Dedifferentiated amniotic fluid mesenchymal stem cell (primary cell): ENCODE measurements around the gene AK9.
A peak's percentile ranks its signal among the peaks of the same experiment; 100 is the strongest.
"Not testable (repeated sequence)": the region's sequence is repeated elsewhere in the genome, so short reads cannot be mapped to it uniquely, and the experiment has no call there.

Source experiments
- DNase-seq: peaks from one replicate; pipeline ENCODE4 v3.0.0-alpha.2; 2016; ENCODE audit errors: extremely low spot score

Gene AK9

DNA sequence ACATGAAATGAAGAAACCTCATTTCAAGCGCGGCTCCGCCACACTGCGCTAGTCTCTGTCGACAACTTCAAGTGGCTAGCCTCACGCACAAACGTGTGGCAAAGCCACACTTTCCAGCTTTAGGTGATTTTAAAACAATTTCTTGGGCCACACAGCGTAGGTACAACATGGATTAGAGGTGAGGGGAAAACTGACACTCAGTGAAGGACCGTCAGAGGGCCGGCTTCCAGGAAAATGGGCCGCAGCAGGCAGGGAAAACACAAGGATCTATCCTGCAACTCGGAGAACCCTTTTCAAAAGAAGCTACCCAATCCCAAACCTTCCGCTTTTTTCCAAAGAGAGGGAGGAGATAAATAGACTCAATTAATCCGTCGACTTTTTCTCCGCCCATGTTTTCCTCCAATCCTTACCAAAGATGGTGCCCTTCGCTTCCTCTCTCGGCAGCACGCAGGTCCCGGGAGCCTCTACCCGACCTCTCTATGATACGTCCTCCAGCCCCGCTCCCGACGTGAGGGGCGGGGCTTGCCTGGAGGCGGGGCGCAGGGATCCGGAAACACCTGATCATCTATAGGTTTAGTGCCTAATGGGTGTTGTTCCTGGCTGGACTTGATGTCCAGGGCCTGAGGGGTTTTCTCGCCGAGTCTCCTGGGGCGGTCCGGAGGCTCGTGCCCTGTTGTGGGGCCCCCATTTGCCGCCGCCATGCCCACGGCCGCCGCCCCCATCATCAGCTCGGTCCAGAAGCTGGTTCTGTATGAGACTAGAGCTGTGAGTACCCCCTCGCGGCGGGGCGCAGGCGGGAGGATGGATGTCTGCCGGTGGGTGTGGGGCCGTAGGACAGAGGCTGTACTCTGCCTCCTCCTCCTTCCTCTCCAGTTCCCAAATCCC lies at the start of gene AK9, which contains the start of gene FIG4:
Gene AK9 (minus strand): TSS at position 466 of the 885 bp plus-strand sequence. CDS start 15,457 bp downstream, outside the sequence.
Gene FIG4 (plus strand): TSS at position 560 of the 885 bp plus-strand sequence. CDS start 140 bp downstream, at position 700.
- DNase-seq = peak; percentile 96

DNA sequence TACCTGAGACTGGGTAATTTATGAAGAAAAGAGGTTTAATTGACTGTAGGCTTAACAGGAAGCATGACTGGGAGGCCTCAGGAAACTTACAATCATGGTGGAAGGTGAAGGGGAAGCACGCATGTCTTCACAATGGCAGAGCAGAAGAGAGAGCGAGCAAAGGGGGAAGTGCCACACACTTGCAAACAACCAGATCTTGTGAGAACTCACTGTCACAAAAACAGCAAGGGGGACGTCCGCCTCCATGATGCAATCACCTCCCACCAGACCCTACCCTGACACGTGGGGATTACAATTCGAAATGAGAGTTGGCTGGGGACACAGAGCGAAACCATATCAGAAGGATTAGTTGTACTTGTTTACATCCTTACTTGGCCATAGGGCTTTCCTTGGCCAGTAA lies 49.8 kb upstream of the AK9 start:
- DNase-seq = no peak

DNA sequence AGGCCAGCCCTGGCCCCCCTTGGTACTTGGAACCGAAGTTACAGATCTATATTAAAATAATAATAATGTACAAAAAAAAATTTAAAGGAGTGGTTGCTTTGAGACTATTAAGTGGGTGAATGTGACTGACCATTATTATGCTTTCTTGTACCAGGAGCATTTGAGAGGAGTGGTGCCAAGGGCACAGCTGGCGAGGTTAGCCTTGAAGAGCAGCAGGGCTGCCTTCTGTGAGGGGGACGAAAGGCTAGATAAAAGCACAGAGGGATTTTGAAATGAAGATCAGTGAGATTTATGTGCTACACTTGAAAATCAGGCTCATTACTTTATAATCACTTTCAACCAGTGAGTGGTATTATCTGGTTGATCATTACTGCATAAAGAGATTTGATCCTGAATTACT lies 48.7 kb upstream of the AK9 start:
- DNase-seq = no peak

DNA sequence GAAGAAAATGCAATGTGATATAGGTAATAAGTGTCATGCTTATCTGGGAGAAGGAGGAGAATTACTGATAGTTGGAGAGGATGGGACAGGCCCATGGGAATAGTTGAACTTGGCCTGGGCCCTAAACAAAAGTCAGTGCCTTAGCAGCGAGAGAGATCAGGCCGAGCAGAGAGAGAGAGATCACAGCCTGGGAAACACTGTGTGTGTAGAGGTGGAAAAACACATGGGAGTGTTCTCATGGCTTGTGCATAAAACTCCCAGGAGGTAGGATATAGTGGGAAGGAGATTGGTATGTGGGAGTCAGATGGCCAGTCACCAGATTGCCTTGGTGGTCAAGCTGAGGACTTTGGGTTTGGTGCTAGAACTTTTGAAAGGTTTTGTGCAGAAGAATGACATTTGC lies 47.7 kb upstream of the AK9 start:
- no peak for DNase-seq

DNA sequence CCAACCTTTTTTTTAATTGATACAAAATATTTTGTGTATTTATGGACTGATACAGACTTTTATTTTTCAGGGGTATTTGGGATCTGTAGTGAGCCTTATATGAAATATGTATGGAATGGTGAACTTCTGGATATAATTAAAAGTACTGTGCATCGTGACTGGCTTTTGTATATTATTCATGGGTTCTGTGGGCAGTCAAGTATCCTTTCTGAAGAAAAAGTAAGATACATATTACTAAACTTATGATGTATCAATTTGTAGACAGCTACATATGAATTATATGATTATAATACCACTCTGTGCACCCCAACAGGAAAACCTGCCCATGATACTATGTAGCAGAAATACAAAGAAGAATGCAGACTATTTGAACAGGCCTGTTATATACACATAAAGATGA lies 47.3 kb upstream of the AK9 start:
- DNase-seq = no peak

DNA sequence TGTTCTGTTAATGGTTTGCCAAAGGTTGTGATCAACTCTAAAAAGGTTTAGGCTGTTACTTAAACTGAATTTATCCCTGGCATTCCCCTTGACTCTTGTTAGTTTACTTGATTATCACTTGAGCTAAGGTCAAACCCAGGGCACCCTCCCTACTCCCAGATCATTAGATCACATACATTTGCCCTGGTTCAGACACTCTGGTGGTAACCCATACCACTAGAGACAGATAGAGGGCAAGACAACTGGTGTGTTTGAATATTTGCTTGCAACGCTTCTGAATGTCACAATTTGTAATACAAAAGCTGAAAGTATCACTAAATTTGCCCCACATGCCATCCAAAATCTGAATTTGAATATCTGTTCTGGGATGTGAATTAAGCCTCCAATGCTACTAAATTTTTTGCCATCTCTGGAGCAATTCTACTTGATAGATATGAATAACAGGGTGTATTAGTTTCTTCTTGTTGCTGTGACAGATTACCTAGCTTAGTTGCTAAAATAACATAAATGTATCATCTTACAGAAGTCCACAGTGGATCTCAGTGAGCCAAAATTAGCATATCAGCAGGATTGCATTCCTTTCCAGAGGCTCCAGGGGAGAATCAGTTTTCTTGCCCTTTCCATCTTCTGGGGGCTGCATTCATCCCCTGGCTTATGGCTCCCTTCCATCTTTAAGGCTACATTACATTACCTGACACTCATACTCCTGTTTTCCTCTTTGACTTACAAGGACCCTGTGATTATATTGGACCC lies 45.4 kb upstream of the AK9 start:
- DNase-seq = no peak

DNA sequence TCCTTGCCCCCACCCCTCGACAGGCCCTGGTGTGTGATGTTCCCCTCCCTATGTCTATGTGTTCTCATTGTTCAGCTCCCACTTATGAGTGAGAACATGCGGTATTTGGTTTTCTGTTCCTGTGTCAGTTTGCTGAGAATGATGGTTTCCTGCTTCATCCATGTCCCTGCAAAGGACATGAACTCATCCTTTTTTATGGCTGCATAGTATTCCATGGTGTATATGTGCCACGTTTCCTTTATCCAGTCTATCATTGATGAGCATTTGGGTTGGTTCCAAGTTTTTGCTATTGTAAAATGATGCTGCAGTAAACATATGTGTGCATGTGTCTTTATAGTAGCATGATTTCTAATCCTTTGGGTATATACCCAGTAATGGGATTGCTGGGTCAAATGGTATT lies 34.2 kb upstream of the AK9 start:
- DNase-seq = not testable (repeated sequence)

DNA sequence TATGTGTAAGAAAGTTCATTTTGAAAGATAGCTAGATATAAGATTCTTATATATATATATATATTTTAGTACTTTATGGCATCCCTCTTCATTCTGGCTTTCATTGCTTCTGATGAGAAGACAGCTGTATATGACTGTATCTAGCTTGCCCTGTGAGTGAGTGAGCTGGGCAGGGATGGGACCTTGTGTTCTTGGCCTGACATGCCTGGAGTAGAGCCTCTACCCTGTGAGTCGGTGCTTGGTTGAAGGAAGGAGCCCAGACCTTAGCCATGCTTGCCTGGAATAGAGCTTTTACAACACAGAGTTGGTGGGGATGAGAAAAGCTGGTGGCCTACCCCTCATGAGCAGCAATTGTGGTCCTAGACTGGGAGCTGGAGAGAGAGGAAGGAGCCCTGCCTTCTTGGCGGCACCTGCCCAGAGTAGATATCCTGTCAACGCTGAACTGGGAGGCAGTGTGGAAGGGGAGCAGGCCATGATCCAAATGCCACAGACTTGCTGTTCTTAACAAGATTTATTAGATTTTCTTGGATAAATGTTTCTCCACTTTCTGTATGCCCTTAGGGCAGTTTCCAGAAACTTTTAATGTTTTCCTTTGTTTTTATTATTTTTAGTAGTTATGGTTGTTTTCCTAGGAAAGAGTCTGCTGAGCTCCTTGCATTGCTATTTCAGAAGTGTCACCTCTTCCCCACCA lies 31.7 kb upstream of the AK9 start:
- no peak for DNase-seq

DNA sequence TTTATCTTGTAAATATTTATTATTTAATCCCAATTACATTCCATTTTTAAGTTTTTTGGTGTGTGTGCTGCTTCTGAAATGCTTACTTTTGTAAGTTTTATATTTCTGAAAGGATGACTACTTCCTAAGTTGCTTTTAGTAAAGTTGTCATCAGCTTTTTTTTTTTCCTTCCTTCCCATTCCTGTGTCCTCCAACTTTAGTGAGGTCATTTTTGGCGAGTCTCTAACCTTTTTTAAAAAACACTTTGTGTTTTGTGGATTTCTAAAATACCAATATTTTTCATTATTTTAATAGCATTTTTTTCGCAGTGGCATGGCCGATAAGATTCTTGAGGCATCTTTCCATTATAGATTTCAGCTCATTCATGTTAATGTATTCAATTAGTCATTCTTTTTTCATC lies 31.0 kb upstream of the AK9 start:
- DNase-seq = no peak

DNA sequence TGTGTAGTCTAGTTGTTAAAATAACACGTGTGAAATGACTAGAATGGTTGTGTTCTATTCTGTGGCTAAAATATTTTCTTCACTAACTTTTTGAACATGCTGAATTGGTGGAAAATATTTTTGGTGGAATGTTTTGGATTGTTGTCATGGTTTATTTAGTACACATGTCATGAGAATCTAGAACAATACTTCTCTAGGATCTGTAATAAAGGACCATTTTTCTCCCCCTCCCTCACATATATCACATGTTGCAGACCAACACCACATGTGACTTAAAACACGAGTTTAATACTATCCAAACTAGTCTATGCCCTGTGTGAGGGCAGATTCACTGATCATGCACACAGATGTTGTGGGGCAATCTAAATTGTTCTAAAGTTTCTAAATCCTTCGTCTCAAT lies 29.3 kb upstream of the AK9 start:
- DNase-seq = peak; percentile 20

DNA sequence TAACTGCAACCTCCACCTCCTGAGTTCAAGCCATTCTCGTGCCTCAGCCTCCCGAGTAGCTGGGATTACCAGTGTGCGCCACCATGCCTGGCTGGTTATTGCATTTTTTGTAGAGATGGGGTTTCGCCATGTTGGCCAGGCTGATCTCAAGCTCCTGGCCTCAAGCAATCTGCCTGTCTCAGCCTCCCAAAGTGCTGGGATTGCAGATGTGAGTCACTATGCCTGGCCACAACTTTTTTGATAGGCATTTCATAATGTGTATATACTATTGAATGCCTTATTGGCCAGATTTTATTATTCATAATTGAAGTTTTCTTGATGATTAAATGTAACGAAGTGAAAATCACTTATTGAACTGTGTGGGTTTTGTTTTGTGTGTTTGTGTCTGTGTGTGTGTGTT lies 28.0 kb upstream of the AK9 start:
- no peak for DNase-seq

DNA sequence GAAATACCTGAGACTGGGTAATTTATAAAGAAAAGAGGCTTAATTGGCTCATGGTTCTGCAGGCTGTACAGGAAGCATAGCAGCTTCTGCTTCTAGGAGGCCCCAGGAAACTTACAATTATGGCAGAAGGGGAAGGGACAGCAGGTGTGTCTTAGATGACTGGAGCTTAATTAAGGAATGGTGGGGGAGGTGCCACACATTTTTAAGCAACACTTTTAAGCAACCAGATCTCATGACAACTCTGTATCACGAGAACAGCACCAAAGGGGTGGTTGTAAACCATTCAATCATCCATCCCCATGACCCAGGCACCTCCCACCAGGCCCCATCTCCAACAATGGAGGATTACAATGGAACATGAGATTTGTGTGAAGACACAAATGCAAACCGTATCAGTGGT lies 27.0 kb upstream of the AK9 start:
- DNase-seq = no peak

DNA sequence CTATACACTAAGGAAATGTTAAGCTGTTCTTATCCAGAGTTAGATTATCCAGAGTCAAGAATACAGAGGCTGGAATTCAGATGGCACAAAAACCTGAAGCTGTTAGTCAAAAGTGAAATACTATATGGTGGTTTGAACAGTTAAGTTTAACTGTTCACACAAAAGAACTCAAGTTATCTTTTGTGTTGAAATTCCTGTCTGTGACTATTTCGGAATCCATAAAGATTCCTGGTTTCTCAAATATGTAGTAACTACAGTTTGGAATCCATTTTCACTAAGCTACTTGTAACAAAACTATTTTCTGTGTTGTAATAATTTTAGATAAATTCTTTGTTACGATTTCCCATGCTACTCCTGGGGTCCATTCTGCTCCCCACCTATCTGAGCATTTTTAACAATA lies 24.6 kb upstream of the AK9 start:
- DNase-seq = no peak

DNA sequence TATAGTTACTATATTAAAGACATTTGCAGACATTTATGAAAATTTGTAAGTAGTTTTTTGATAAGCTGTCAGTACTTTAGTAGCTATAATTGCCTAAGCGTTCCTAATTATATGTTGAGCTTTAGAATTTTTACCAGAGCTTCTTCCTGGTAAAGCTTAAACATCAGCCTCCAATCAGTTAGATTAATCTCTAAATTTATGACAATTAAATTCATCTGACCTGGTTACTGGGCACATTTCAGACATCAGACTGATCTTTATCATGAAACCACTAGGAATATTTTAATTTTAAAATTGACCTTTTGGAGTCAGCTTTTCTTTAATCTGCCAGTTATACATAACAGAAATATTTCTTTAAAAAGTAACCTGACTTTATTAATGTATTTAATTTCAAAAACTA lies 23.6 kb upstream of the AK9 start:
- no peak for DNase-seq

DNA sequence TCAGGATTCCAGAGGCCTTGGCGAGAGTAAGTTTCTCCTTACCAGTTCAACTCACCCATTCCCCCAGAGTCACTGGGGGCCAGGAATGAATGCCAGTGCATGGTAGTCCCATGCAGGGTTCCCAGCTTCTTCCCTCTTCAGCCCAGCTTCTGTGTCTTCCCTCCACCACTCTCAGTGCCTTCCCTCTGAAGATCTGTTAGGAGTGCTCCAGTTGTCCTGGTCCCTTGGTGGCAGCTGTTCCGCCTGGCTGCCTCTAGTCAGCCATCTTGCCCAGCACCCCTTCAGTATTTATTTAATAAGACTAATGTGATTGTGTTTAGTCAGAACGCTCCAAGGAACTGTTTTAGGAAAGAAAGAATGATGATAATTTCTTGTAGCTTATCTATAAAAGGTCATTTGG lies 23.2 kb upstream of the AK9 start:
- no peak for DNase-seq

DNA sequence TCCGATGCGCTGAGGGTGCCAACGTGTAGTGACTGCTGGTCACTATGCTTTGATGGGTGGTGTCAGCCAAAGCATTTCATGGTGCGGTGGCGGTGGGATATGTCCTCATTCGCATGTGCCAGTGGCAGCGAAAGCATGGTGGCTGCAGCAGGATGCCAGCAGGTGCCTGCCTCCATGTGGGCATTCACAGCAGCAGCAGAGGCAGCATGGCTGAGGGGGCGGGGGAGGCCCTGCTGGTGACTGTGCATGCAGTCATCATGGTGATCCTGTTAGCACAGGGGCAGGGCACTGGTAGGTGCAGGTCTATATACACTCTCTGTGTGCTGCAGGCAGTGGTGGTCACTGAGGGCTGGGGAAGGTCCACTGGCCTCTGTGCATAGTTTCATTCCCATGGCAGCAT lies 22.1 kb upstream of the AK9 start:
- DNase-seq = no peak

DNA sequence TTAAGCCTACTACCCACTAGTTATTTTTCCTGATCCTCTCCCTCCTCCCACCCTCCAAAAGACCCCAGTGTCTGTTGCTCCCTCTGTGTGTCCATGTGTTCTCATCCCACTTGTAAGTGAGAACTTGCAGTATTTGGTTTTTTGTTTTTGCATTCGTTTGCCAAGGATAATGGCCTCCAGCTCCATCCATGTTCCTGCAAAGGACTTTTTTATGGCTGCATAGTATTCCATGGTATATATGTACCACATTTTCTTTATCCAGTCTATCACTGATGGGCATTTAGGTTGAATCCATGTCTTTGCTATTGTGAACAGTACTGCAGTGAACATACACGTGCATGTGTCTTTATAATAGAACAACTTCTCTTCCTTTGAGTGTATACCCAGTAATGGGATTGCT lies 17.1 kb upstream of the AK9 start:
- not testable (repeated sequence) for DNase-seq

DNA sequence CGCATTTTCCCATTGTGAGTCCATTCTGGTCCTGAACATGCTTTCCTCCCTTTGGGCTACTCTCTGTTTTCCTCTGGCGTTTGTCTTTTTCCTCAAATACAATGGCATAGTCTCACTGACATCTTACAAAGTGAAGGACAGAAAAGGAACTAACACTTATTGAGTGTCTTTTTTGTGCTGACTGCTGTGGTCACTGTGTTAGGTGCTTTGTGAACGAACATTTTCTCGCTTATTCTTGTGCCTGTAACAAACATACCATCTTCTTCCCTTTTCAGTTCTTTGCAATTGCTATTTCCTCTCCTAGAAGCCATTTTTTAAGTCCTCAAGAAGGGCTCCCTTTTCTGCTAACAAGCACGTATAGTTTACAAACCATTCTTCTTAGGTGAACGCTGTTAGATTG lies 15.5 kb upstream of the AK9 start:
- DNase-seq = no peak

DNA sequence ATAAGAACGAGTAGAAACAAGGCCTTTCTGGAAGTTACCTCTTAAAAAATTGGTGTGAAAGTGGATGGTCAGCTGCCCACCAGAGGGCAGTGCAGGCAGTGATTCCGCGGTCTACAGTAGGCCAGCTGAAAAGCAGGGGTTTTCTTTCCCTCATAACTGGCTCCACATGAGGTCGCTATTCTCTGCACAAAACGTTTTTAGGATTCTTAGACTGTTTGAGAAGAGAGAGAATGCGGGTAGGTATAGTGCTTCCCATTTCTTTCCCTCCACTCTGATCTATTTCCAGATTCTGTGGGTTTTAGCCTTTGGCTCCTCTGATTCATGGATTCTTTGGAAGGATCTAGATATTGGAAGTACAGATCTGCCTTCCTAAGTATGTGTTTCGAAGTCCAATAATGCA lies 14.3 kb upstream of the AK9 start:
- peak; percentile 94 for DNase-seq

DNA sequence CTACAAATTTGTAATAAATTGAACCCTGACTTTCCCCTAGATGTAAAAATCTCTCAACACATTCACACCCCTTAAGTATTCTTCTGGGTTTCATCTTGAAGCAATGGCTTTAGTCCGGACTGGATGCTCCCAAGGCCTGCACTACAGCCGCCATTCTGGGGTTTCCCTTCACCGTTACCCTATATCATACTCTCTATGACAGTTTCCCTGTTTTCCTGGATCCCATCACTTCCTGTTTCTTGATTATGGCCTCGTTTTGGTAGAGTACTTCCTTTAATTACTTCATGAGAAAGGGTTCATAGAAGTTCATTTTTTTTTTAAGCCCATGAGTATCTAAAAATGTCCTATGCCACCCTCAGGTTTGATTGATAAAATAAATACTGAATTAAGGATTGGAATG lies 11.8 kb upstream of the AK9 start:
- no peak for DNase-seq

DNA sequence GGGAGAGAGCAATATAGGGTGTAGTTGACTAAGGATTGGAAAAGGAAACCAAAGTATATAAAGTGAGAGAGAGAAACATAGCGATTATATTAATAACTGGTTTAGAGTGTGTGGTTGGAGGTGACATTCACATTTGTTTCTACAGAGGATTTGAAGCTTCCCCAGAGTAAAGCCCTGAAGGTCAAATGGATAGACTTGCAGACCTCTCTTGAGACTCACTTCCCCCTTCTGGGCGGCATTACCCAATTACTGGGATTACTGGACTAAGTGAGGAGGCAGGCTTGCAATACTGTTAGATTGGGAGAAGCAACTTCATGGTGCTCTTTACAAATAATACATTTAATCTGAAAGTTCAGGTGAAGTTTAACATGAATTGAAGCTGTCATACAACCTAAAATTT lies 10.8 kb upstream of the AK9 start:
- no peak for DNase-seq

DNA sequence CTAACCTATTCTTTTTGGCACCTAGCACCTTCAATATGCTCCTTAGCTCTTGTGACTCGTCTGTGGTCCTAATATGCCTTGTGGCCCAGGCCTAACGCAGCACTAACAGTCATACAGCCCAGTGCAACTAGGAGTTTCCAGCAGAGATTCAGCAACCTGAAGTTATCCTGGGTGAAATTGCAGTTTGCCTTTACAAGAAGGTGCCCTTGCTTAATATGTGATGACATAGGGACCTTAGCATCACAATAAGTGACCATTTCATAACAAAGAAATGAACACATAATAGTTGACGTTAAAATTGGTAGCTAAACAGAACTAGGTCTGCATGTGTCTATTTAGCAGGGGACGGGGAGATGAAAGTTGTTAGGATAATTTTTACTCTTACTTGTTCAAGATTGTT lies 10.2 kb upstream of the AK9 start:
- DNase-seq = no peak

DNA sequence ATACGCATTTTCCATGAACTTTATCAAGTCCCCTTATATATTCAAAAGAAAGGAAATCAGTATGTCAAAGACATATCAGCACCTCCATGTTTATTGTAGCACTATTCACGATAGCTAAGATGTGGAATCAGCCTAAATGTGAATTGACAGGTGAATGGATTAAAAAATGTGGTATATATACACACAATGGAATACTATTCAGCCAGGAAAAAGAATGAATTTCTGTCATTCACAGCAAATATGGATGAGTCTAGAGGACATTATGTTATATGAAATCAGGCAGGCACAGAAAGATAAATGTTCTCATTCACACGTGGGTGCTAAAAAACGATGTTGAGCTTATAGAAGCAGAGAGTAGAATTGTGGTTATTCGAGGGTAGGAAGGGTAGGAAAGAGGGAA lies 5.4 kb upstream of the AK9 start:
- no peak for DNase-seq
